HTR-8/SVneo (cell line): ENCODE data around the gene TM4SF5.

ENCODE experiments used
- DNase-seq: peaks from one replicate; pipeline ENCODE4 v3.0.0; 2011; ENCODE audit warnings: low spot score, mixed read lengths; ENCODE audit not compliant: insufficient read length
- FAIRE-seq: peaks from 2 replicates; lab custom pipeline; 2011; peaks lifted over from hg19 to GRCh38; lab: Jason Lieb, UNC

Gene TM4SF5

GRCh38 chr17:4744999-4745969 is 26.4 kb upstream of the TM4SF5 start:
- no peak for FAIRE-seq
- DNase-seq, result no peak

- DNase-seq, result no peak
- FAIRE-seq, result no peak
These were observed 23.8 kb upstream of the TM4SF5 start for GRCh38 chr17:4747847-4748246.

- DNase-seq (no peak), FAIRE-seq (no peak)
These were observed 23.0 kb upstream of the TM4SF5 start for GRCh38 chr17:4748686-4749085.

- no peak for FAIRE-seq
These were observed 21.1 kb upstream of the TM4SF5 start for GRCh38 chr17:4750606-4751005.

GRCh38 chr17:4751932-4752331 is 19.8 kb upstream of the TM4SF5 start:
- no peak for DNase-seq
- no peak for FAIRE-seq

More at GRCh38 chr17:4750606-4751005, 21.1 kb upstream of the TM4SF5 start:
- no peak for DNase-seq

GRCh38 chr17:4753392-4753791 is 18.3 kb upstream of the TM4SF5 start:
- DNase-seq (no peak), FAIRE-seq (no peak)

GRCh38 chr17:4759776-4760236 is 11.9 kb upstream of the TM4SF5 start:
- FAIRE-seq, result no peak

GRCh38 chr17:4764595-4764994 is 7.1 kb upstream of the TM4SF5 start:
- FAIRE-seq (no peak), DNase-seq (no peak)

More at GRCh38 chr17:4759776-4760236, 11.9 kb upstream of the TM4SF5 start:
- no peak for DNase-seq

GRCh38 chr17:4766201-4766600 is 5.5 kb upstream of the TM4SF5 start:
- FAIRE-seq, result no peak
- no peak for DNase-seq

- FAIRE-seq (no peak), DNase-seq (no peak)
These were observed 5.0 kb upstream of the TM4SF5 start for GRCh38 chr17:4766723-4767122.

- no peak for FAIRE-seq
- no peak for DNase-seq
These were observed 3.4 kb upstream of the TM4SF5 start for GRCh38 chr17:4768298-4768697.

- no peak for DNase-seq
- no peak for FAIRE-seq
These were observed 2.1 kb upstream of the TM4SF5 start for GRCh38 chr17:4769628-4770027.

GRCh38 chr17:4772235-4772613 is 538 bp downstream of the TM4SF5 start:
- FAIRE-seq (no peak), DNase-seq (no peak)

GRCh38 chr17:4777969-4778760 is 6.5 kb downstream of the TM4SF5 start:
- DNase-seq, result no peak
- no peak for FAIRE-seq

GRCh38 chr17:4780325-4780955 is 8.8 kb downstream of the TM4SF5 start:
- FAIRE-seq, result no peak
- no peak for DNase-seq

- FAIRE-seq (no peak), DNase-seq (no peak)
These were observed 11.0 kb downstream of the TM4SF5 start for GRCh38 chr17:4782652-4783051.

GRCh38 chr17:4785311-4786105 is 13.8 kb downstream of the TM4SF5 start:
- no peak for DNase-seq
- no peak for FAIRE-seq

GRCh38 chr17:4786106-4786511 is 14.4 kb downstream of the TM4SF5 start, which contains the start of gene VMO1:
TSS of gene VMO1 (minus strand) at chr17:4786364. CDS start at chr17:4786352, 12 bp downstream.
- FAIRE-seq (no peak), DNase-seq (no peak)

GRCh38 chr17:4786516-4786915 is 14.8 kb downstream of the TM4SF5 start:
- no peak for FAIRE-seq
- DNase-seq, result no peak
